T47D (cell line): ENCODE measurements around the gene SERINC3.
"Not testable (repeated sequence)": the region's sequence is repeated elsewhere in the genome, so short reads cannot be mapped to it uniquely, and the experiment has no call there.

Experiments used
- DNase-seq, 2 experiments: peaks; one replicate each; pipeline versions ENCODE4 v3.0.0 to v3.0.0-alpha.2; 2011 to 2012; ENCODE audit warnings: low read depth in 1 of 2, low spot score in 1 of 2
- JUND ChIP-seq: IDR thresholded peaks from 2 replicates; pipeline ENCODE4 v1.6.1; 2012; ENCODE audit warnings: low read depth
- in situ Hi-C: cut with HindIII; loops from 2 replicates; pipeline ENCODE4 v1.10.0; 2016; ENCODE audit warnings: low sequenced_read_pairs, low pct_unique_long_range_greater_than_20kb

SERINC3 gene

GRCh38 chr20:44521484-44522481, at the start of gene SERINC3:
SERINC3 (minus strand) TSS chr20:44522070; CDS start chr20:44521951, 119 bp downstream.
- TF ChIP-seq JUND = no peak
- peak; percentile 87 to 97 for DNase-seq
- in situ Hi-C loops = no loop called here

- no peak for TF ChIP-seq JUND
- in situ Hi-C loops = no loop called here
Measured at GRCh38 chr20:44571362-44571988, 49.6 kb upstream of the SERINC3 start.

GRCh38 chr20:44570367-44570766, 48.5 kb upstream of the SERINC3 start:
- TF ChIP-seq JUND = no peak
- in situ Hi-C loops = no loop called here
- no peak for DNase-seq

More at GRCh38 chr20:44571362-44571988, 49.6 kb upstream of the SERINC3 start:
- no peak for DNase-seq

GRCh38 chr20:44566811-44567210, 44.9 kb upstream of the SERINC3 start:
- no peak for TF ChIP-seq JUND
- no peak for DNase-seq
- in situ Hi-C loops = no loop called here

GRCh38 chr20:44566018-44566417, 44.1 kb upstream of the SERINC3 start:
- peak in 1 of 2 experiments; percentile 38 for DNase-seq
- in situ Hi-C loops = no loop called here
- no peak for TF ChIP-seq JUND

GRCh38 chr20:44561876-44562275, 40.0 kb upstream of the SERINC3 start:
- no peak for TF ChIP-seq JUND
- in situ Hi-C loops = no loop called here
- no peak for DNase-seq

- DNase-seq, in situ Hi-C loops: not testable (repeated sequence)
Measured at GRCh38 chr20:44560818-44561217, 38.9 kb upstream of the SERINC3 start.

GRCh38 chr20:44560229-44560628, 38.4 kb upstream of the SERINC3 start:
- no peak for TF ChIP-seq JUND
- in situ Hi-C loops = no loop called here
- DNase-seq = no peak

- in situ Hi-C loops = no loop called here
- no peak for DNase-seq
- TF ChIP-seq JUND = no peak
Measured at GRCh38 chr20:44559302-44559701, 37.4 kb upstream of the SERINC3 start.

GRCh38 chr20:44552950-44553908, 31.4 kb upstream of the SERINC3 start:
- TF ChIP-seq JUND = no peak
- DNase-seq = no peak
- in situ Hi-C loops = no loop called here

- in situ Hi-C loops = no loop called here
- no peak for DNase-seq
- no peak for TF ChIP-seq JUND
Measured at GRCh38 chr20:44552568-44552949, 30.7 kb upstream of the SERINC3 start.

- TF ChIP-seq JUND = no peak
- no peak for DNase-seq
- in situ Hi-C loops = no loop called here
Measured at GRCh38 chr20:44552050-44552449, 30.2 kb upstream of the SERINC3 start.
